NCI-H748 (cell line): ENCODE data around the gene SLA2.
"Not testable (repeated sequence)": the region's sequence is repeated elsewhere in the genome, so short reads cannot be mapped to it uniquely, and the experiment has no call there.

Experiments used
- DNase-seq: peaks from one replicate; lab custom pipeline; 2025; ENCODE audit not compliant: unreplicated experiment; lab: John Stamatoyannopoulos, UW

Gene SLA2

DNA sequence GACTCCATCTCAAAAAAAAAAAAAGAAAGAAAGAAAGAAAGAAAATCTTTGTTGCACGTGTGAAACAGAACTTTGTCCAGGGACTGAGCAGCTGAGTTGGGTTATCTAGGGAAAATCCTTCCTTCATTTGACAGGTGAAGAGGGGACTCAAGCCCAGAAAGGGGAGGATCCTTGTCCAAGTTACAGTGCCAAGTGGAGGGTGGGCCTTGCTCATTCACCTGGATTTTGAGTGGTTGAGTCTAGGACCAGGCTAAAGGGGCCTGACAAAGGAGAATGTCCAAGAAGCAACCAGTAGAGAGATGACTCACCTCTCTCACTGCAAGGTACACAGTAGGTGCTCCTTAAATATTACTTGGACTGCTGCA is 69.9 kb downstream of the SLA2 start:
- DNase-seq, result no peak

DNA sequence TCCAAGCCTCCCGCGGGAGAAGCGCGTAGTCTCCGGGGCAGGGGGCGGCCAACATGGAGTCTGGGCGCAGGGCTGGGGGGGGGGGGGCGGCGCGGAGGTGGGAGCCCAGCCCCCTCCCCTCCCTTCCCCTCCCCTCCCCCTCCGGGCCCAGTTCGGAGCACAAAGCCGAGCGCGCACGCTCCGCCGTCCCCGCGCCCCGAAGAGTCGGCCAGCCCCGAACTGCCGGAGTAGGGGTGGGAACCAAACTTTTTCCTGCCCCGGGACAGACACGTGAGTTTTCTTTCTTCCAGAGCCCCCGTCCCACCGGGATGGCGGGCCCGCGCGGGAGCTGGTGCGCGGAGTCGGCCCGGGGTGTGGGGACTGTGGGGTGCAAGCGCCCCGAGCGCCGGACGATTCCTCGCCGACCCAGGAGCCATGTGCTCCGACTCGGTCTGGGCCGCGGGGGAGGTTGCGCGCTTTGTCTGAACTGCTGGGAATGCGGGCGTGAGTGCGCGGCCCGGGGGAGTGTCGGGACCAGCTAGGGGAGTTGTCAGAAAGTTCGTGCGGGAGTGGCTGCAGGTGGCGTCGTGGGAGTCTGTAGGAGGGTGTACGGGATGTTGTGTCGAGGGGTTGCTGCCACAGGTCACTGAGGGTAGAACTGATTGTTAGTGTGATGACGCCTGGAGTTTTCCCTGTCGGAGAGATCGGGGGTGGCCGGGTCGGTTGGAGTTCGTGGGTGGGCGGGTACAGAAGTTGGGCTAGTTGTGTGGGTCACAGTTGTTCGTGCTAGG is 71.4 kb downstream of the SLA2 start:
- peak; percentile 40 for DNase-seq

DNA sequence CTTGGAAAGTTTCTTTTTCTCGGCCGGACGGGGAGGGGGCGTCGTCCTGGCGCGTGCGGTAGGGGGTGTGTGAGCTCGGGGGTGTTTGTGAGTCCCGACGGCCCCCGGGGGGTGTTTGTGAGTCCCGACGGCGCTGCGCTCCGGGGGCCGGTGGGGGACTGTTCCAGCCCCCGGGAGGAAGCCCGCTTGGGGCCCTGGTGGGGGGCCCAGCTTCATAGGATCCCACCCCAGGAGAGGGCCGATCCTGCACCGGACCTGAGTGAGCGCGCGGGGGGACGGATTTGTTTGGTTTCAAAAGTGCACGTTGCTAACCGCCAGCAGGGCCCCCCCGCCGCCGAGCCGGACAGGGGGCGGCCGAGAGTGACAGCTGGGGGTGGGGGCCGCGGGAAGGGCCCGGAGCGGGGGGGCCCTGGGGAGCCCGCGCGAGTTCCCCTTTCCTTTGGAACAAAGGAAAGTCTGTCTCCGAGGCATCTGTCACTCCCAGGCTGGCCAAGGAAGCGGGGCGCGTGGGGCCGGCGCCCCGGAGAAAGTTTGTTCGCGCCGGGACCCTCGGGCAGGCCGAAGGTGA is 72.1 kb downstream of the SLA2 start:
- DNase-seq, result peak; percentile 38

DNA sequence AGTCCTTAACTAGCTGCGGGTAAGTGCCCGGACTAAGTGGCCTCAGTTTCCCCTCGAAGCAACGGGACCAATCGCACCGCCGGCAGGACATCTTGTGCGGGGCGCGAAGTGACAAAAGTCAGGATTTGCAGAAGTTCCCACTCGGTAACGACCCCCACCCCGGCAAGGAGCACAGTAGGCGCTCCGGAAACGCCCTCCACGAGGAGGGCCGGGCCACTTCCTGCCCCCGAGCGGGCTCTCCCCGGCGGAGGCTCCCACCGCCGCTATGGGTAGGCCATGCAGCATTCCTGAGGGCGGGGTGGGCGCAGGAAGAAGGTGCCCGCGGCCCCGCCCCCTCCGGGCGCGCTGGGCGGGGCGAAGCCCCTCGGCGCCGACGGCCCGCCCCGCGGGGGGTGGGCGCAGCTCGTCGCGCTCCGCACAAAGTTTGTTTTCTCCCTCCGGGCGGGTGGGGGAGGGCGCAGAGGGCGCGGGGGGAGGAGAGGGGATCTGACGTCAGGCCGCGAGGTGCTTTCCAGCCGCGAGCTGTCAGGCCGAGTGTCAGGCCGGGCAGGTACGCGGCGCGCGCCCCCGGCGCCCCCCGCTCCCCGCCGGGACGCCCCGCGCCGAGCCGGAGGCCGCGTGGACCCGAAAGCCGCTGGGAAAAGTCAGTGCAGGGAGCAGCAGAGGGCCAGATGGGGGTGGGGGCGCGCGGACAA is 72.7 kb downstream of the SLA2 start, which contains the start of gene TGIF2:
TSS of gene TGIF2 (plus strand) at position 495 of the 695 bp plus-strand sequence. CDS start 5,178 bp downstream, outside the sequence.
- peak; percentile 81 for DNase-seq

DNA sequence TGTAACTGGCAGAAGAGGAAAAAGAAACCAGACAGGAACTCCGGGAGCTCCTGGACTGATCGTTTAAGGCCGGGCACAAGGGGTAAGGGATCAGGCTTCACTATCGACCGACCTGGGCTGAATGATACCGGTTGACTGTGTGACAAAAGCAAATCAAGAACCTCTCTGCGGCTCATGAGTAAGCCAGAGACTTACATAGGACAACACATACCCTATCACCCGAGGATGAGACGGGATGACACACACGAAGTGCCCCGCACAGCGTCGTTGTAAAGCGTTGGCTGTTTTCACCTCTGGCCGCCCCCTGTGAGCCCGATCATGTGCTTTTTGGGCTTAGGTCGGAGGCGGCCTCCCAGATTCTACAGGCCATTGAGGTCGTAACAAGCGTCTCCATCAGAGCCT is 73.3 kb downstream of the SLA2 start:
- no peak for DNase-seq

DNA sequence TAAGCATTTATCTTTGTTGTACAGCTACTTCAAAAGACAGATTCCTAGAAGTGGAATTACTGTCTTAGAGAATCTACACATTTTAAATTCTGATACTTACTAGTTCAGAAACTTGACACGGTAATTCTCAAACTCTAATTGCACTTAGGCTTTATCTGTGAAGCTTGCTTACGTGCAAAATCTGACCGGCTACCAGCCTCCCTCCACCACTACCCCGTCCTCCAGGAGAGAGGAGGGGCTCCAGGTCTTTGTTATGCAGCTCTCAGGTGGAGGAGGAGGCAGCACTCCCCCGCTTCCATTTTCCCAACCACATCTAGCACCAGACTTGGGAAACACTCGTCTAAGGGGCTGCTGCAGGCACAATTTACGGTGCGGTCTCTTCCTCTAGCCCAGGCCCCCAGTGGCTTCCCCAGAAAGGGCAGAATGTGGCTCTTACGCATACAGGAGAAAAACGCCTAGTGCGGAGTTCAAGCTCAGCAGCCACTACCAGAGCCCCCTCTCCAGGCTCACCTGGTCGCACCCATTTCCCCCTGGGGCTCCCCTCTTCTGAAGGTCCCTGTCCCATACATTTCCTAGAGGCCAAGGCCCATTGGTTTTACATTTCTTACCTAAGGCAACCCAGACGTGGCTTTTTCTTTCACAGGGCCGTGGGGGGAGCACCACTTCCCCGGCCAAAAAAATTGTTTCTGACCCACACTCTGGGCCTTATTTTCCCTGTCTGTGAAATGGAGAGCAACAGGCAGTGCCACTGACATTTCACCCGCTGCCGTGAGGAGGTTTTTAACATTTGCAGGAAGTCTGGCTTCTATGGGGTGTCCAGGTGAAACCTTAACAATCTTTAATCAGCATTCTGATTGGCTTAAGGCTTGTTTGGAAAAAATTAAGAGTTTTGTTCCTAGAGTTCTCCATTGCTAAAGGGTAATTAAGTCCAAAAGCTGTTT is 74.2 kb downstream of the SLA2 start:
- DNase-seq, result no peak

DNA sequence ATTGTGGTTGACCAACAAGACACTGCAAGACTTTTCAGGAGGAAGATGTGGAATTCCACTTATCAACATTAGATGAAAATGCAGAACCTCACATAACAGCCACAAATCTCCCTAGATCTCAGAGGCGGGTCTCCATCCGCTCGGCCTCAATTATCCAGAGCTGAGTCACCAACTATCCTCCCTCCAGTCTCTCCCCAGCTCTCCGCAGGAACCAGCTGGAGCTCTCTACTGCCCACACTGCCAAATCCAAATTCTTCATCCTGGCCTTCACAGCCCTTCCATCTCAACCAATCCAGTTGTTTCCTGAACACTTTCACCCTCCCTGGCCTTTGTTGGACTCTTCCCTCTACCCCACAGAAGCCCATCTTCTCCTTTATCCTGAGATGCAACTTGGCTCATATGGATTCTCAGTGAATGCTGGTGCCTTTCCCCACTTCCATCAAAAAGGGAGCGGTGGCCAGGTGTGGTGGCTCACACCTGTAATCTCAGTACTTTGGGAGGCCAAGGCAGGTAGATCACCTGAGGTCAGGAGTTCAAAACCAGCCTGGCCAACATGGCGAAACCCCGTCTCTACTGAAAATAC is 76.1 kb downstream of the SLA2 start:
- DNase-seq, result no peak

DNA sequence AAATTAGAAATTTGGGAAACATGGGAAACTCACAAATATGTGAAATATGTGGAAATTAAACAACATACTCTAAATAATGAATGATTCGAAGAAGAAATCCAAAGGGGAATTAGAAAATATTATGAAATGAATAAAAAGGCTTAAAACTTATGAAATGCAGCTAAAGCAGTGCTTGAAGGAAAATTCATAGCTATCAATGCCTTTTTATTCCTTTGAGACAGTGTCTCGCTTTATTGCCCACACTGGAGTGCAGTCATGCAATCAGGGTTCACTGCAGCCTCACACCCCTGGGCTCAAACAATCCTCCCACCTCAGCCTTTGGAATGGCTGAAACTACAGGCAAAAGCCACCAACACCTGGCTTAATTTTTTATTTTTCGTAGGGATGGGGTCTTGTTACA is 80.5 kb downstream of the SLA2 start:
- DNase-seq, result no peak

DNA sequence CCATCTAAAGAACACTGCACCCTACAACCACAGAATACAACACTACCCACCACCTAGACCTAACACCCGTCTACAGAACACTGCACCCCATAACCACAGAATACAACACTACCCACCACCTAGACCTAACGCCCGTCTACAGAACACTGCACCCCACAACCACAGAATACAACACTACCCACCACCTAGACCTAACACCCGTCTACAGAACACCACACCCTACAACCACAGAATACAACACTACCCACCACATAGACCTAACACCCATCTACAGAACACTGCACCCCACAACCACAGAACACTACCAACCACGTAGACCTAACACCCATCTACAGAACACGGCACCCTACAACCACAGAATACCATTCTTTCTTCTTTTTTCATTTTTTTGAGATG is 81.3 kb downstream of the SLA2 start:
- DNase-seq, result not testable (repeated sequence)

DNA sequence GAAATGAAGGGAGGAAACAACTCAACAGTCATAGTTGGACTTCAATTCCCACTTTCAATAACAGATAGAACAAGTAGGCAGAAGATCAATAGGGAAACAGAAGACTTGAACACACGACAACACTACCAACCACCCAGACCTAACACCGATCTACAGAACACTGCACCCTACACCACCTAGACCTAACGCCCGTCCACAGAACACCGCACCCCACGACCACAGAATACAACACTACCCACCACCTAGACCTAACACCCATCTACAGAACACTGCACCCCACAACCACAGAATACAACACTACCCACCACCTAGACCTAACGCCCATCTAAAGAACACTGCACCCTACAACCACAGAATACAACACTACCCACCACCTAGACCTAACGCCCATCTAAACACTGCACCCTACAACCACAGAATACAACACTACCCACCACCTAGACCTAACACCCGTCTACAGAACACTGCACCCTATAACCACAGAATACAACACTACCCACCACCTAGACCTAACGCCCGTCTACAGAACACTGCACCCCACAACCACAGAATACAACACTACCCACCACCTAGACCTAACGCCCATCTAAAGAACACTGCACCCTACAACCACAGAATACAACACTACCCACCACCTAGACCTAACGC is 81.8 kb downstream of the SLA2 start:
- not testable (repeated sequence) for DNase-seq

DNA sequence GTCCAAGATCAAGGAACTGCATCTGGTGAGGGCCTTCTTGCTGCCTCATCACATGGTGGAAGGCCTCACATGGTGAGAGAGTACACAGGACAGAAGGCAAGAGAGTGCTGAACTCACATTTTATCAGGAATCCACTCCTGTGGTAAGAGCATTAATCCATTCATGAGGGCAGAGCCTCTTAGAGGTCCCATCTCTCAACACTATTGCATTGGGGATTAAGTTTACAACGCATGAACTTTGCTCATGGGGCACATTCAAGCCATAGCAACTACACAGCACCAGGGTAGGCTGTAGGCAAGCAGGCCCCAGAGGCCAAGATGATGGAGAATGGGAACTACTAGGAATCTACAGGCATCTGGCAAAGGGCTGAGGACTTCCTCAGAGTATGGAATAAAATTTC is 82.6 kb downstream of the SLA2 start:
- DNase-seq, result no peak

DNA sequence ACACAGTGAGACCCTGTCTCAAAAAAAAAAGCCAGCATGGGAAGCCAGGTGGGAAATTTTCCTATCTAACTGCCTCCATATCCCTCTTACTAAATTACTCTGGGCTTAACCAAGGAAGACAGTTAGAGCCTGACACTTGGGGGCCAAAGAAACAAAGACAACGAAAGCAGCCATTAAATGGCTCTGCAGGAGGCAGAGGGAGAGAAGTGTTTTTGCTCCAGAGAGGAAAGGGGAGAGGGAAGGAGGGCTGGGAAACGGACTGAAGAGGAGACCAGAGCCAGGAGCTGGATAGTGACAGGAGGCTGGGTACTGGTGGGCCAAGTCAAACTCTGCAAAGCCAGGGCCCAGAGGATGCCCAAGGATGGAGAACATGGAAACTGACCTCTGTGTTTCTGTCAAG is 83.3 kb downstream of the SLA2 start:
- DNase-seq, result no peak
